ENCODE results near the gene CSNK2B. TPM values are rescaled to one million over a fixed set of nuclear protein-coding genes. Genes with fewer than 3 reads are reported as not detected.

Gene CSNK2B
- total and polyA plus RNA-seq, 3 donors from 2014 or later, result 397 to 523 (median 421) TPM

DNA sequence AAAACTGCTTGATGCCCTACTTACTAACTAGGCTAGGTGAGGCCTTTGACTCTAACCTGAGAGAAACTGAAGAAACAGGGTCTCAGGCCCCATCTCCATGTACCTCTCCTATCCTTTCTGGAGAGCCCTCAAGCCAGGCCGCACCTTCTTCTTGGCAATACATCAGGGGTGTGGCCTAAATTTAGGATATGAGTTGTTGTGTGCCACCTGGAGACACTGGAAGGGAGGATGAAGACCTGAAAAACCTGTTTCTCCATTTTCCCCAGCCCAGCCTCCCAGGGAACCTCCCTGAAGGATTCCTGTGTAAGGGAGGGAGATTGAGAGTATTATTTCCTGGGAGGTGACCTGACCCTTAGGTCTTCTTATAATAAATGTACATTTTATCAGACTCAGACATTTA, 52.4 kb downstream of the CSNK2B start:
- H3K9me3 ChIP-seq, result no peaks in the 10 kb centered on the region
- H3K4me3 ChIP-seq, result no peak overlapping the region
- H3K4me1 ChIP-seq, result peaks cover 3% of the 10 kb centered on the region
- no peak for TF ChIP-seq POLR2A (IDR thresholded peaks at IDR 0.05)
- no peak for TF ChIP-seq CTCF (IDR thresholded peaks at IDR 0.05)
- no peak overlapping the region for H3K27ac ChIP-seq
- 94 to 100% methylated on average over 1 of the region's 1 CpG for WGBS, 2 donors
- no peak for DNase-seq
- intact Hi-C loops (cut with DNase I; ENCODE audit: low total_unique reads), result no loop called here
- H3K36me3 ChIP-seq (ENCODE audit: low read depth, missing control alignments), result no peaks in the 10 kb centered on the region
- H3K27me3 ChIP-seq, result no peaks in the 10 kb centered on the region

- no peak for TF ChIP-seq POLR2A (IDR thresholded peaks at IDR 0.05)
- no peak for TF ChIP-seq CTCF (IDR thresholded peaks at IDR 0.05)
- WGBS, 2 donors, result 77 to 86% methylated on average over 6 of the region's 6 CpGs
- intact Hi-C loops (cut with DNase I; ENCODE audit: low total_unique reads), result no loop called here
These were observed 53.1 kb downstream of the CSNK2B start for GRCh38 chr6:31719001-31719400.

More at GRCh38 chr6:31719001-31719400, 53.1 kb downstream of the CSNK2B start:
- Histone ChIP-seq H3K27ac (no peak overlapping the region), H3K4me3 (no peak overlapping the region), H3K4me1 (peaks cover 3% of the 10 kb centered on the region), H3K36me3 (ENCODE audit: low read depth, missing control alignments) (no peaks in the 10 kb centered on the region), H3K27me3 (no peaks in the 10 kb centered on the region), H3K9me3 (no peaks in the 10 kb centered on the region)
- no peak for DNase-seq

Small RNA genes within 50 kb of the gene (microRNA-seq; reads per million reads assigned to microRNA genes)
- gene MIR4646 (ENCODE audit: borderline number of aligned reads in 2 of 2, borderline replicate concordance in 1 of 2), result 2.8 reads per million in 2 donors
- 0 to 1.4 reads per million in 2 donors for gene MIR6832 (ENCODE audit: borderline number of aligned reads in 2 of 2, borderline replicate concordance in 1 of 2)

Small RNA genes within 50 kb of the gene (small RNA-seq; reads per million reads assigned to genes)
- gene LY6G6D (0 reads per million in 2 donors), gene MIR4646 (0 reads per million in 2 donors), gene MIR6832 (0 reads per million in 2 donors), gene RF00019 (0 reads per million in 2 donors), gene SNORA38 (27.6 to 30.7 reads per million in 2 donors)

Other genes starting within 250 kb of the CSNK2B start
Only the 30 nearest of the 37 such genes appear.
- not detected for gene MCCD1, start 137.1 kb upstream of the CSNK2B start, total RNA-seq
- not detected for gene MCCD1, start 137.1 kb upstream of the CSNK2B start, polyA plus RNA-seq (ENCODE audit: insufficient read depth, low read depth, low replicate concordance)
- gene DDX39B, start 124.1 kb upstream of the CSNK2B start, total RNA-seq, result 100 to 1,000 TPM; 312 to 360 TPM
- 250 TPM for gene DDX39B, start 124.1 kb upstream of the CSNK2B start, polyA plus RNA-seq (ENCODE audit: insufficient read depth, low read depth, low replicate concordance)
- 1 to 10 TPM; 3.3 to 6.9 TPM for gene ATP6V1G2, start 119.5 kb upstream of the CSNK2B start, total RNA-seq
- 4.7 TPM for gene ATP6V1G2, start 119.5 kb upstream of the CSNK2B start, polyA plus RNA-seq (ENCODE audit: insufficient read depth, low read depth, low replicate concordance)
- gene NFKBIL1, start 118.5 kb upstream of the CSNK2B start, total RNA-seq, result 10 to 100 TPM; 51.2 to 55.3 TPM
- 25.9 TPM for gene NFKBIL1, start 118.5 kb upstream of the CSNK2B start, polyA plus RNA-seq (ENCODE audit: insufficient read depth, low read depth, low replicate concordance)
- 1 to 10 TPM; 1.3 to 2.6 TPM for gene LTA, start 93.8 kb upstream of the CSNK2B start, total RNA-seq
- 2.0 TPM for gene LTA, start 93.8 kb upstream of the CSNK2B start, polyA plus RNA-seq (ENCODE audit: insufficient read depth, low read depth, low replicate concordance)
- under 1 TPM; 0.24 to 0.31 TPM for gene TNF, start 90.5 kb upstream of the CSNK2B start, total RNA-seq
- gene TNF, start 90.5 kb upstream of the CSNK2B start, polyA plus RNA-seq (ENCODE audit: insufficient read depth, low read depth, low replicate concordance), result 1.1 TPM
- gene LTB, start 83.7 kb upstream of the CSNK2B start, total RNA-seq, result 1 to 10 TPM in 1 of 2 donors, not detected in 1; 2.0 TPM
- 7.2 TPM for gene LTB, start 83.7 kb upstream of the CSNK2B start, polyA plus RNA-seq (ENCODE audit: insufficient read depth, low read depth, low replicate concordance)
- gene LST1, start 79.8 kb upstream of the CSNK2B start, total RNA-seq, result 1 to 10 TPM in 1 of 2 donors, under 1 TPM in 1; 0.71 to 1.2 TPM
- gene LST1, start 79.8 kb upstream of the CSNK2B start, polyA plus RNA-seq (ENCODE audit: insufficient read depth, low read depth, low replicate concordance), result 13.0 TPM
- 1 to 10 TPM in 1 of 2 donors, not detected in 1; 2.6 TPM for gene NCR3, start 73.1 kb upstream of the CSNK2B start, total RNA-seq
- gene NCR3, start 73.1 kb upstream of the CSNK2B start, polyA plus RNA-seq (ENCODE audit: insufficient read depth, low read depth, low replicate concordance), result 1.7 TPM
- 1 to 10 TPM; 2.9 to 6.3 TPM for gene AIF1, start 50.8 kb upstream of the CSNK2B start, total RNA-seq
- 34.8 TPM for gene AIF1, start 50.8 kb upstream of the CSNK2B start, polyA plus RNA-seq (ENCODE audit: insufficient read depth, low read depth, low replicate concordance)
- 100 to 1,000 TPM; 288 to 301 TPM for gene PRRC2A, start 45.4 kb upstream of the CSNK2B start, total RNA-seq
- 473 TPM for gene PRRC2A, start 45.4 kb upstream of the CSNK2B start, polyA plus RNA-seq (ENCODE audit: insufficient read depth, low read depth, low replicate concordance)
- gene BAG6, start 13.4 kb upstream of the CSNK2B start, total RNA-seq, result 100 to 1,000 TPM; 654 to 710 TPM
- 861 TPM for gene BAG6, start 13.4 kb upstream of the CSNK2B start, polyA plus RNA-seq (ENCODE audit: insufficient read depth, low read depth, low replicate concordance)
- gene APOM, start 10.2 kb upstream of the CSNK2B start, total RNA-seq, result 1 to 10 TPM; 7.5 to 9.8 TPM
- gene APOM, start 10.2 kb upstream of the CSNK2B start, polyA plus RNA-seq (ENCODE audit: insufficient read depth, low read depth, low replicate concordance), result 27.9 TPM
- 10 to 100 TPM; 13.9 to 17.8 TPM for gene C6orf47, start 5.3 kb upstream of the CSNK2B start, total RNA-seq
- 11.9 TPM for gene C6orf47, start 5.3 kb upstream of the CSNK2B start, polyA plus RNA-seq (ENCODE audit: insufficient read depth, low read depth, low replicate concordance)
- gene GPANK1, start 1.1 kb upstream of the CSNK2B start, total RNA-seq, result 10 to 100 TPM; 34.5 to 46.1 TPM
- gene GPANK1, start 1.1 kb upstream of the CSNK2B start, polyA plus RNA-seq (ENCODE audit: insufficient read depth, low read depth, low replicate concordance), result 81.3 TPM
- gene LY6G5B, start 3.9 kb downstream of the CSNK2B start, total RNA-seq, result 10 to 100 TPM; 14.0 to 15.9 TPM
- gene LY6G5B, start 3.9 kb downstream of the CSNK2B start, polyA plus RNA-seq (ENCODE audit: insufficient read depth, low read depth, low replicate concordance), result 16.3 TPM
- 10 to 100 TPM in 1 of 2 donors, 1 to 10 TPM in 1; 8.7 to 18.3 TPM for gene LY6G5C, start 15.0 kb downstream of the CSNK2B start, total RNA-seq
- 14.0 TPM for gene LY6G5C, start 15.0 kb downstream of the CSNK2B start, polyA plus RNA-seq (ENCODE audit: insufficient read depth, low read depth, low replicate concordance)
- gene ABHD16A, start 37.2 kb downstream of the CSNK2B start, total RNA-seq, result 10 to 100 TPM; 77.0 to 85.9 TPM
- gene ABHD16A, start 37.2 kb downstream of the CSNK2B start, polyA plus RNA-seq (ENCODE audit: insufficient read depth, low read depth, low replicate concordance), result 108 TPM
- not detected for gene LY6G6F, start 40.8 kb downstream of the CSNK2B start, total RNA-seq
- 0.41 TPM for gene LY6G6F, start 40.8 kb downstream of the CSNK2B start, polyA plus RNA-seq (ENCODE audit: insufficient read depth, low read depth, low replicate concordance)
- gene LY6G6D, start 49.3 kb downstream of the CSNK2B start, total RNA-seq, result not detected
- gene LY6G6D, start 49.3 kb downstream of the CSNK2B start, polyA plus RNA-seq (ENCODE audit: insufficient read depth, low read depth, low replicate concordance), result not detected
- gene LY6G6C, start 55.7 kb downstream of the CSNK2B start, total RNA-seq, result under 1 TPM in 1 of 2 donors, not detected in 1; 0.39 TPM
- 1.4 TPM for gene LY6G6C, start 55.7 kb downstream of the CSNK2B start, polyA plus RNA-seq (ENCODE audit: insufficient read depth, low read depth, low replicate concordance)
- under 1 TPM; 0.74 to 0.94 TPM for gene MPIG6B, start 57.3 kb downstream of the CSNK2B start, total RNA-seq
- gene MPIG6B, start 57.3 kb downstream of the CSNK2B start, polyA plus RNA-seq (ENCODE audit: insufficient read depth, low read depth, low replicate concordance), result 1.3 TPM
- 10 to 100 TPM; 19.6 to 38.0 TPM for gene DDAH2, start 63.2 kb downstream of the CSNK2B start, total RNA-seq
- gene DDAH2, start 63.2 kb downstream of the CSNK2B start, polyA plus RNA-seq (ENCODE audit: insufficient read depth, low read depth, low replicate concordance), result 50.8 TPM
- gene CLIC1, start 70.5 kb downstream of the CSNK2B start, total RNA-seq, result 10 to 100 TPM; 35.4 to 93.5 TPM
- gene CLIC1, start 70.5 kb downstream of the CSNK2B start, polyA plus RNA-seq (ENCODE audit: insufficient read depth, low read depth, low replicate concordance), result 130 TPM
- gene MSH5, start 73.9 kb downstream of the CSNK2B start, total RNA-seq, result 100 to 1,000 TPM in 1 of 2 donors, 10 to 100 TPM in 1; 77.6 to 135 TPM
- gene MSH5, start 73.9 kb downstream of the CSNK2B start, polyA plus RNA-seq (ENCODE audit: insufficient read depth, low read depth, low replicate concordance), result 36.2 TPM
- gene SAPCD1, start 96.6 kb downstream of the CSNK2B start, total RNA-seq, result 10 to 100 TPM; 10.4 to 11.6 TPM
- 5.9 TPM for gene SAPCD1, start 96.6 kb downstream of the CSNK2B start, polyA plus RNA-seq (ENCODE audit: insufficient read depth, low read depth, low replicate concordance)
- 1 to 10 TPM; 3.1 to 6.3 TPM for gene VWA7, start 111.2 kb downstream of the CSNK2B start, total RNA-seq
- 2.7 TPM for gene VWA7, start 111.2 kb downstream of the CSNK2B start, polyA plus RNA-seq (ENCODE audit: insufficient read depth, low read depth, low replicate concordance)
- 100 to 1,000 TPM in 1 of 2 donors, 10 to 100 TPM in 1; 94.8 to 131 TPM for gene VARS1, start 129.7 kb downstream of the CSNK2B start, total RNA-seq
- gene VARS1, start 129.7 kb downstream of the CSNK2B start, polyA plus RNA-seq (ENCODE audit: insufficient read depth, low read depth, low replicate concordance), result 156 TPM
- 10 to 100 TPM; 43.3 to 49.6 TPM for gene LSM2, start 140.9 kb downstream of the CSNK2B start, total RNA-seq
- 55.5 TPM for gene LSM2, start 140.9 kb downstream of the CSNK2B start, polyA plus RNA-seq (ENCODE audit: insufficient read depth, low read depth, low replicate concordance)
- 10 to 100 TPM; 30.3 to 87.9 TPM for gene HSPA1L, start 149.2 kb downstream of the CSNK2B start, total RNA-seq
- gene HSPA1L, start 149.2 kb downstream of the CSNK2B start, polyA plus RNA-seq (ENCODE audit: insufficient read depth, low read depth, low replicate concordance), result 103 TPM

Data from testis (tissue), 3 donors.